ENCODE results near the gene SPATA16.

The SPATA16 gene

DNA sequence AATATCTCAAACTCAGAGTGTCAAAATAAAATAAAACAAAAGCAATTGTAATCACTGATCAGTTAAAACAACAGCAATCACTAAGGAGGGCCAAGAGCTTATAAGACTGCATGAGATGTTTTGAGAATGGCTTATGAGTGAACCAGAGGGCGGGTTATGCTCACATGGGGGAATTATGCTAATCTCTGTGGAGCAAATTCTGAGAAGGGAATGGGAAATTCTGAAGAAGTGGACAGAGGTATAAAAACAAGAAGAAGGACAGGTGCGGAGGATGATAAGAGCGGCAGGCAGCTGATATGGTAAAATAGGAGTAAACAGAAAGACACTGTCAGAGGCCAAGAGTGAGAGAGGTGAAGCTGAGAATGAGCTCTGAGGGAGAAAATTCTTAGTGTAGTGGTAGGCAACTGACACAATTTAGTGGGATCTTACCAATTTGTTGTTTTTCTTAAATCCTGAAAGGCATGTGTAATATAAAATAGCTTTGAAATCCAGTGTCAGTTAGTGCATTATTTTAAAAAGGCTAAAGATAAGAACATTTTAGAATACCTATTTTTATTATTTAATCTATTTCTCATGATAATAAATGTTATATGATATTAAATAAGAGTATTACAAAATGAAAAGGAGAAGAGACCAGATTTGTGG, 133.8 kb downstream of the SPATA16 start:
- in situ Hi-C loops (cut with MboI; ENCODE audit: low sequenced_read_pairs), result no loop called here

DNA sequence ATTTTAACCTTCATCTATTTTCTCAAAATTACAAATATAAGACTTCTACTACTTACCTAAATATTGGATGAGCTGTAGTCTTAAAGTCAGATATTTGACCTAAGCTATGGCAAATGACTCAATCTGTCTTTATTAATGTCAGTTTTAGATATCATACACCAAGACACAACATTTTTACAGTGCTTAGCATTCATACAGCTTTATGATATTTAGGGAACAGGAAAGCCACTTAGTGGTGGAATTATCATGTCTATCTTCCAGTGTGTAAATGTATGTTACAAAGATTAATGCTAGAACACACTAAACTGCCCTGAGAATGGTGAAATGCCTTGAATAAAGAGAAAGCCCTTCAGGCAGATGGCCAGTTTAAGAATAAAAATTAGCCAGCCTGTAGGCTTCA, 135.0 kb downstream of the SPATA16 start:
- in situ Hi-C loops (cut with MboI; ENCODE audit: low sequenced_read_pairs), result no loop called here

DNA sequence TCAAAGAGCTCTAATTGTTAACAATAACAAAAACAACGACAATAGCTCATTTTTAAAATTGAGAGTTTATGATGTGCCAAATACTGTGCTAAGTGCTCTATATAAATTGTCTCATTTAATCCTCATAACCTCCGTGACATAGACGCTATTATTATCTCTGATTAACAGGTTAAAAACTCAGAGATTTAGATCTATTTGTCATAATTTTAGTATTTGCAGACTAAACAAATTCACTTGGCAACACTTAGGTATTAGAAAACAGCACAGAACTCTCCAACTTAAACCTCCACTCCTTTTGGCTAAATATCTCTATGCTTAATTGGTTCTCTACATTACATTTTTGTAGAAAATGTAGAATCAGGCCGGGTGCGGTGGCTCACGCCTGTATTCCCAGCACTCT, 136.4 kb downstream of the SPATA16 start:
- in situ Hi-C loops (cut with MboI; ENCODE audit: low sequenced_read_pairs), result no loop called here

DNA sequence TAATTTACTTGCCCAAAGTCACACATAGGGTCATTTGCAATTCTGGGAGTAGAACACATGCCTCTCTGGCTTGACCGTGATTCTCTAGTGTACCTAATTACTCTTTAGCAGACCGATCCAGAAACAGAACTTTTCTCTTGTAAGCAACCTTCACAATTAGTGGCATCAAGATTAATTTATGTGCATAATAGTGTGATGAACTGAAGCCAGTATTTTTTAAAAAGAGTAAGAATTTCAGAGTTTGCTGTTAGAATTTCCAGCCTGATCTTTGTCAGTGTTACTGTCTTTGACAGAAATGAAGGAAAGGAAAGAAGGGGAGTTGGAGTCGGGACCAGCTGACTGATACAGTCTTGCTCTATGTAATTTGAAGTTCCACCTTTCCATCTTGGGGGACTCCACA, 137.1 kb downstream of the SPATA16 start:
- in situ Hi-C loops (cut with MboI; ENCODE audit: low sequenced_read_pairs), result no loop called here

DNA sequence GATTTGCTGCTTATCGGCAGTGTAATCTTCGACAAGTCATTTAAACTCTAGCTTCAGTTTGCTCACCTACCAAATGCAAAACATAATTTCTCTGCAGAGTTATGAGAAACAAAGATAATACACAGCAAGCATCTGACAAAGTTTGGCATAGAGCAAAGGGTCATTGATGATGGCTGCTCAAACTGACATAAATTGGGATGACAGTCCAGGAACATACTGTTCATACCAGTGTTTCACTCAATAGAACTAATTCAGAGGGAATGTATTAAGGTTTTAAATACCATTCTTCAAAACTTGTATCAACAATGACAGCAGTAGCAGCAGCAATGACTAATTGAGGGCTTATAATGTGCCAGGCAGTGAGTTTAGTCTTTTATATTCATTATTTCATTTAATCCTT, 137.6 kb downstream of the SPATA16 start:
- in situ Hi-C loops (cut with MboI; ENCODE audit: low sequenced_read_pairs), result no loop called here

DNA sequence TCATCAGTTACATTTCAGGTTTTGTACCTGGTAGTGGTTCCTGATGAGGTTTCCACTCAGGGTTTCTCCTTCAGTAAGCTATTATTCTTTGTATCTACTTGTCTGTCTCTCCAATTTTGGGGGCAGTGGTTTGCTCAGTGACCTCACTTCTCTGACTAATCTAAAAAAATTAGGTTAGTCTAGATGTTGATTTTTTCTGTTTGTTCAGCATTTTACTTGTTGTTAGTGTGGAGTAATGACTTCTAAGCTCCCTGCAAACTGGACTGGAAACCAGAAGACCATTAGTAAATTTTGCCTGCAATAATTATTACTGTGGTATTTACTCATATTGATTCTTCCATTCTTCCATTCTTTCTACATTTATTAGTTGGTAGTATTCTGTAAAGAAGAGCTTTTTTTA, 139.4 kb downstream of the SPATA16 start:
- in situ Hi-C loops (cut with MboI; ENCODE audit: low sequenced_read_pairs), result no loop called here

DNA sequence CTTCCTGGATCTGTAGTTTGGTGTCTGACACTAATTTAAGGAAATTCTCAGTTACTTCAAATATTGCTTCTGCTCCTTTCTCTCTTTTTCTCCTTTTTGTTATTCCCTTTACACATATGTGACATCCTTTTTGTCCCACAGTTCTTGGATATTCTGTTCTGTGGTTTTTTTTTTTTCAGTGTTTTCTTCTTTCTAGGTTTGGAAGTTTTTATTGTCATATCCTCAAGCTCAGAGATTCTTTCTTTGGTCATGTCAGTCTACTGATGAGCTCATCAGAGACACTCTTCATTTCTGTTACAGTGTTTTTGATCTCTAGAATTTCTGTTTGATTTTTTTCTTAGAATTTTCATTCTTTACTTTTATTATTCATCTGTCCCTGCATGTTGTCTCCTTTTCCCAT, 140.5 kb downstream of the SPATA16 start:
- in situ Hi-C loops (cut with MboI; ENCODE audit: low sequenced_read_pairs), result no loop called here

DNA sequence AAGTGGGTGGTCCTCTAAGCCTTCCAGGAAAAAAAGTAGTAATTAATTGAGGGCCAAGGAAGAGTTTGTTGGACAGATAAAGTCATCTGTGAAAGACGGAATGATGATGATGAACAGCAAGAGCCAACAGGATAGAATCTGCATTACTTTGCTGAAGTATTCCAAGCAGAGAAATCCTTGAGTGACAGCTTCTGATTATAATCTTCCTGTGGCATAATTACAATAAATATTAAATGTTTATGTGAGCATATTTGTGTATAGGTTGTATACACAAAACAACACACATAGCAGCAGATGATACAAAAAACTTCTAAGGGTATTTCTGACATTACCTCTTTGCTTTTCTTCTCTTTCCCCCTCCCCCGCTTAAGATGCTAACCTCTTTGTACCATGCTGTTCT, 147.6 kb downstream of the SPATA16 start:
- in situ Hi-C loops (cut with MboI; ENCODE audit: low sequenced_read_pairs), result no loop called here

DNA sequence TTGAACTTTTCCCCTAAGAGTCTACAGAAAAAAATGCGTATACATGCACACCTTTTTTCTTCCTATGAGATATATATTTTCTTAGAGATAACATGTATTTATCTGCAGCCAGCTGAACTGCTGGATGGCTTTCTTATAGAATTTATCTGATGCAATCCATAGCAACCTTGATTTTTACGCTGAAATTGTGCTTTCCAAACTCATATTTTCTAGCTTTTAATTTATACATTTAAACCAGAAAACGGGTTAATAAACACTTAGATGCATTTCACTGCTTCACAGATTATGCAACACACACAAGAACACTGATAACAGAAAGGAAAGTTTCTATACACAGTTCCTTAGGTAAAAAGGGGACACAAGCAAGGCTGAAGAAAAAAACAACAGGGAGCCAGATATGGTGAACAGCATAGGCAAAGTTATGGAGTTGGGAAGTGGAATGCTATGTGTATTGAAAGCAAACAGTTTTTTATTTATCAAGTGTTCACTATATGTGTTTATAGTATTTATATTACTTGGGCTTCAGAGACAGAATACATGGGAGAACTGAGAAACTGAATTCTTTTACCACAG, 149.5 kb downstream of the SPATA16 start:
- in situ Hi-C loops (cut with MboI; ENCODE audit: low sequenced_read_pairs), result no loop called here

DNA sequence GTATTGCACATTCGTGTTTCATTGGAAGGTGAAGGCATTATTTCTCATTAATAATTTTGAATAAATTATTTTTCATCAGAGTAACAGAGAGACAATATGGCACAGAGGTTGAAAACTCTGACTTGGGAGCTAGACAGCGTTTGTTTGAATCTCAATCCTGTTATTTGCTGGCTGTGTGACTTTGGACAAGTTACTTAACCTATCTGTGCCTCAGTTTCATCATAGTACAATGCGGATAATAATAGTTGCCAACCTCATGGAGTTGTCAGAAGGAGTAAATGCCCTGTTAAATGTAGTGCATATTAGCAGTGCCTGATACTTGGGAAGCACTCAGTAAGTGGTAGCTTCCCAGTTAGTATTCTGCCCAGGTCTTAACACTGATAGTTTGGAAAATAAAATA, 151.7 kb downstream of the SPATA16 start:
- in situ Hi-C loops (cut with MboI; ENCODE audit: low sequenced_read_pairs), result no loop called here

DNA sequence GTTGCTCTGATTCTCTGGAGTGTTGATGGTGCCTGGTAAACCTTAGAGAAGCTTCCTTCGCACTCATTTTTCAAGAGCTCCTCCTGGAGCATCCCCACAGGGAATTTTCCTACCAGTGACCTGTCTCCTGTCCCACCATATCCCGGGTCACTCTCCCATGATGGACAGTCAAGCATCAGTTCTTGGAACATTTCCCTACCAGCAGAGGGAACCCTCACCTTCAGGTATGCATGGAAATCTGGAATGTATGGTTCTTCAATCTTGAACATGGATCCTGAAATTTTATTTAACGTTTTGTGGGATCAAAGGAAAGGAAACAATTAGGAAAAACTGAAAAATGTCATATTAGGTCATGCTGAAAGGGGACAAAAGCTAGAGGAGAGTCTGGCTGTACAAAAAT, 153.8 kb downstream of the SPATA16 start:
- in situ Hi-C loops (cut with MboI; ENCODE audit: low sequenced_read_pairs), result no loop called here

DNA sequence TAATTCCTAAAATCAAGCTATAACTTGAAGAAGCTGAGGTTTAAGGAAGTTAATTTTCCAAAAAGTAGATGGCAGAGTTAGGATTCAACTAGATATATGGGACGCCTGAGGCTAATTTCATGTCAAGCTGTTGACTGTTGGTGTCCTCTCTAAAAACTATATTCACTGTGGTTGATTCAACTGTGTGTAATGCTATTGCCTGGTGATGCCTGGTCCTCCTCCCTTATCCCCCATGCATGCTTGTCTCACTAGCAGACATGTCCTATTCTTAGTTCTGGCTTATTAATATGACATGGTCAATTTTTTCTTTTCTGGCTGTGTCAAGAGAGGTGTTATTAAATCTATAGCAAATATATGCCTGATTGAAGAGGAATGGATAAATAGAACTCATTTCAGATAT, 156.1 kb downstream of the SPATA16 start:
- in situ Hi-C loops (cut with MboI; ENCODE audit: low sequenced_read_pairs), result no loop called here

DNA sequence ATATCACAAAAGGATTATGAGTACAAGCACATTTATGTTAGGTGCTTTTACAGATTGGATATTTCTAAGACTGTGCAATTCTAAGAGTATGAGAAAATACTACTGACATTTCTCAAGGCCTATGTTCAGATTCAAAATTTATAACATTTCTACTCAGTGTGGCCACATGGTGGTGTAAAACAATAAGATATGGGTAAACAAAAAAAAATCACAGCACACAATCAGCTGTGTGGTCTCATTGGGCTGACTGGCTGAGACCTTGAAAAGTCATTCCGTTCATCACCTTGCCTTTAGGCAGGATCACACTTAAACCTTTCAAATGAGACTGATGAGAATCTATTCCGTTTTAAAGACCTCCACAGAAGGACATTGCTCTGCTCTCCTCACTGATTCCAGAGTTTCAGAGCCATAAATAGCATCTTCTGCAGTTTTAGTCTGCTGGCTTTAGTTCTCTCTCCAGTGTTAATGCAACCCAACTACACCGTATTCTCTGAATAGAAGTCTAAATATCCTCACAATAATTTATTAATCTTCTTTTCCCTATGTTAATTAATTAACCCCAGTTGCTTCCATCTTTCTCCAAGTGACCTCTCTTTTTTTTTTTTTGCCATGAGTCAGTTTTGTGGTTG, 158.2 kb downstream of the SPATA16 start:
- in situ Hi-C loops (cut with MboI; ENCODE audit: low sequenced_read_pairs), result no loop called here

DNA sequence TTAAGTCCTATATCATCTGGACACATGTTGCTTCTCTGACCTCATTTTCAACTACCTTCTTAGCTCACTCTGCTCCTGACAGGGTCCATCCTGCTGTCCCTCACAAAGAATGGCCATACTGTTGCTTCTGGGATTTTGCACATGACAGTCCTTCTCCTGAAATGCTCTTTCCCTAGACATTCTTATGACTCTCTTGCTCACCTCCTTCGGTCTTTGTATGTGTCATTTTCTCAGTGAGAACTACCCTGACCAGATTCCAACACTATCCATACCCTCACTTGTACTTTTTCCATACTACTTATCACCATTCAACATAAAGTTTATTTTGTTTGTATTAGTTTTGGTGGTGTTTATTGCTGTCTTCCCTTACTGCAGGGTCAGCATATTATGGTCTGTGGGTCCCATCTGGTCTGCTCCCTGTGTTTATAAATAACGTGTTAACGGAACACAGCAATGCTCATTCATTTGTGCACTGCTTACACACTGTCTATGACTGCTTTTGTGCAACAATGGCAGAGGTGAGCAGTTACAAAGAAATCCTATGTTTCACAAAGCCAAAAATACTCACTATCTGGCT, 159.5 kb downstream of the SPATA16 start:
- in situ Hi-C loops (cut with MboI; ENCODE audit: low sequenced_read_pairs), result no loop called here

DNA sequence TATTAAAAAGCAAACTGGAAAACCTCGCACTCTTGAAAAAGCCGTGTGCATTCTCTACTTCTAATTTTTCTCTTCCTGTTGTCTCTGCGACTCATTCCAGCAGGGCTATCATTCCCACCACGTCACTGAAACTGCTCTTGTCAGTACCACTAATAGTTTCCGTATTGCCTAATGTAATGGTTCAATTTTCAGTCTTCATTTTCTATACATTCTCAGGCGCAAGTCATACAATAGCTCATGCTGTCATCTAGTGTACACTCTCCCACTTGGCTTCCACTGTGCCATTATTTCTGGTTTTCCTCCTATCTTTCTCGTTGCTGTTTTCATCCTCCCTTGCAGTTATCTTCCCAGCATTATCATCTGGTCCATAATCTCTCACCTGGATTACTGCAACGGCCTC, 160.2 kb downstream of the SPATA16 start:
- in situ Hi-C loops (cut with MboI; ENCODE audit: low sequenced_read_pairs), result no loop called here

DNA sequence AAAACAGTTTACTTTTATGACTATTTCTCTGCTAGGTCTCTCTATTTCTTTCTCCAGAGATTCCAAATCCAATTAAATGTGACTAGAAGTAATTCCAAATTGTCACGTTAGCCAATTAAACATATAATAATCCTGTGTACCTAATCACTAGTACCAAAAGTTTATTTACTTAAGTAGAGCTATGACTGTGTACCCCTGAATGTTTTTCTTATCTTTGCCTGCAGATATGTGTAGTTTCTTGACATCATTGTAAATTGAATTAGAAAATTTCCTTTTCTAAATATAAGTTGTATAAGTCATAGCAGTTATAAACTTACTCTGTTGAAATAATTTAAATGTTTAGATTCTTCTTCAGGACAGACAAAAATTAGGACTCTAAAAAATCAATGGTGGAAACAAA, 163.3 kb downstream of the SPATA16 start:
- in situ Hi-C loops (cut with MboI; ENCODE audit: low sequenced_read_pairs), result no loop called here

DNA sequence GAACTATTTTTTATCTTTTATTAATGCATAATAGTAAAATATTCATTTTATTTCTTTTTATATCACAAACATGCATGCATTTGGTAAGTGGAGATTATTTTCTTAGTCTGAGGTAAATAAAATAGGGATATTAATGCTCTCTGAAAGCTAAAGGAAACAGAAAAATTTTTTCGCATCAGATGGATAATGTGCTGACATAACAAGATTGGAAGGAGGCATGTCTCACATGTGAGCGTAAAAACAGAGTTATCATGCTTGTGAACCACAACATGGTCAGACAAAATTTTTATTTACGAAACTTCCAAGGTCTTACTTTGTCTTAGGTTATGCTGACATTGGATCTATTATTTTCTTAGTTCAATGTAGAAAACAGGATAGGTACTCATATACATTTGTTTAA, 166.1 kb downstream of the SPATA16 start:
- in situ Hi-C loops (cut with MboI; ENCODE audit: low sequenced_read_pairs), result no loop called here

DNA sequence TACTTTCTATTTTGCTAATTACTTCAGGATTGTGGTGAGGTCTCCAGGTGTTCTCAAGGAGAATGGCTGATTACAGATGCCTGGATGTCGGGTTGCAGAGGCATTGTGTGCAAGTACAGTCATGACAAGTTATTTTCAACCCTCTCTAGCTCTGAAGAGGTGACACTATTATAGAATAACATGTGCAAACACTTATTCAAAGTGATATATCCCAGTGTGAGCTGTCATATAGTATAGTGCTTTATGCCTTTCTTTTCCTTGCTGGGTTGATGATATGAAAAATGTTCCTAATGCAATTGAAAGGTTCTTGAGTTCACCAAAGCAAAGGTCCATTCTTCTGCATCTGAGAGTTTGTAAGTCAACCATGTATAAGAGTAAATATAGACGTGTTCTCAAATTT, 167.2 kb downstream of the SPATA16 start:
- in situ Hi-C loops (cut with MboI; ENCODE audit: low sequenced_read_pairs), result no loop called here

DNA sequence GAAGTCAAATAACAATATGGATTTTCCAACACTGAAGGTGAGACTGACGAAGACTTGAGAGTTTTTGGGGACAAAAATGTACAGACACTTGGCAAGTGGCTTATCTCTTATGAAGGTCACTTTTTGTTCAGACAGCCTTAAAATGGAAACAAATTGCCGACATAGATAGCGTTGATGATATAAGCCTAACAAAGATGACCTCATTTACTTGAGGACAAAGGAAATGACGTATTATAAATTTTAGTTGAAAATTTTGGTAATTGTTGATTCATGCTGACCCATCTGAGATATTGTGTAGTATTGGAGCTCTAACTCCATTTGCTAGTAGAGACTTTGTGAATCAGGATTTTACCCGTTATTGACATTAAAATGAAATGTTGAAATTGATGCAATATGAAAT, 168.3 kb downstream of the SPATA16 start:
- in situ Hi-C loops (cut with MboI; ENCODE audit: low sequenced_read_pairs), result no loop called here

DNA sequence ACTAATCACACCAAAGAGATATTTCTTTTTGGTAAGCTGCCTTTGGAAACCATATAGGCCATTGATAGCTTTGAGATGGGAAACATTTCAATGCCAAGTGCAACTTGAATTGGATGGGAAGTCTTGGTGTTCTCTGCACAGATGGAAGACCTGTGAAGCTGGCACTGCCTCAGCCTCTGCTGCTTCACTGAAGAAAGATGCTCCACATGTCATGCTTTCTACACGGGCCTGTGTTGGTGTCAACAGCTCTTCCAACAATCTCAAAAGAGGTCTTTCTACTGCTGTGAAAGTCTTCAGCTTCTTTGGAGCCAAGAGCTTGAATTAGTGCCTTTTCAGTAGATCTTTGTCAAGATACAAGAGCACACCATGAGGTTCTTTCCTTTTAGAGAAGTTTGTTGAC, 169.0 kb downstream of the SPATA16 start:
- in situ Hi-C loops (cut with MboI; ENCODE audit: low sequenced_read_pairs), result no loop called here

DNA sequence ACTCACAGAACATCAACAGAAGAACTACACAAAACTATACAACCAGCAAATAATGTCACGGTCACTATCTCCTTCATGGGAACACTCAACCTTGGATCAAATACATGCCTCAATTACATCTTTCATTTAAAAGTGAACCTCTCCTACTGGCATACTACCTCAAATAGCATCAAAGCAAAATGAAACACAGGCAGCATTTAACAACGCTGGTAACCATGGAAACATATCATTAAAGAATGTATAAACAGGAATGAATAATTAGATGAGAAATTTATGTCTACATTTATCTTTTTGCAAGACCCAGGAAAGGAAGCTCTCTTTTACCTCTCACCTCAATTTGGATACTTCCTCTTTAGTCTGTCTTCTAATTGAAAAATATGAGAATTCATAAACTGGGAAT, 172.4 kb downstream of the SPATA16 start:
- in situ Hi-C loops (cut with MboI; ENCODE audit: low sequenced_read_pairs), result no loop called here

DNA sequence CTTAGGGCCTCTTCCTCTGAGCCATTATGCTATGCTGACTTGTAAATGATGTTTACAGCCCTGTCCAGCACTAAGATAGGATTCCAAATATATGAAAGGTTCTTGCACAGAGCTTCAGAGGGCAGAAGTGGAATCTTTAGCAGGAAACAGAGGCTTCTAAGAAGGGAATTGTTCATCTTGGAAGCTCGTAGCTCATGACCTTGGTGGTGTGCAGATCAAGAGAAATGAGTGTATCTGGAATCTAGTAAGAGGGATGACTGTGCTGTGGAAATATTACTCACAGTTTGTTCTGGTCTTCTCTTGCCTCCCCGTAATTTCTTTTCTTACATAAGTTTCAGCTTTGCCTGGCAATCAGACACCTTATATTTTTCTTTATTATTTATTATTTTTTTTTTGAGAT, 175.8 kb downstream of the SPATA16 start:
- in situ Hi-C loops (cut with MboI; ENCODE audit: low sequenced_read_pairs), result no loop called here

All from HL-60/S4 treated with retinoic acid at 250 ng/mL for 4 days and 3 days (cell line).